CD4-positive, alpha-beta T cell treated with Interleukin-17A for 1 hour (primary cell): Measurements from ENCODE around the gene PPP2R3B.

ENCODE experiments used
- DNase-seq: peaks from one replicate; pipeline ENCODE4 v3.0.0-alpha.2; 2020

PPP2R3B gene

GRCh38 chrX:369563-370101 is 17.1 kb downstream of the PPP2R3B start:
- DNase-seq: no peak

DNA sequence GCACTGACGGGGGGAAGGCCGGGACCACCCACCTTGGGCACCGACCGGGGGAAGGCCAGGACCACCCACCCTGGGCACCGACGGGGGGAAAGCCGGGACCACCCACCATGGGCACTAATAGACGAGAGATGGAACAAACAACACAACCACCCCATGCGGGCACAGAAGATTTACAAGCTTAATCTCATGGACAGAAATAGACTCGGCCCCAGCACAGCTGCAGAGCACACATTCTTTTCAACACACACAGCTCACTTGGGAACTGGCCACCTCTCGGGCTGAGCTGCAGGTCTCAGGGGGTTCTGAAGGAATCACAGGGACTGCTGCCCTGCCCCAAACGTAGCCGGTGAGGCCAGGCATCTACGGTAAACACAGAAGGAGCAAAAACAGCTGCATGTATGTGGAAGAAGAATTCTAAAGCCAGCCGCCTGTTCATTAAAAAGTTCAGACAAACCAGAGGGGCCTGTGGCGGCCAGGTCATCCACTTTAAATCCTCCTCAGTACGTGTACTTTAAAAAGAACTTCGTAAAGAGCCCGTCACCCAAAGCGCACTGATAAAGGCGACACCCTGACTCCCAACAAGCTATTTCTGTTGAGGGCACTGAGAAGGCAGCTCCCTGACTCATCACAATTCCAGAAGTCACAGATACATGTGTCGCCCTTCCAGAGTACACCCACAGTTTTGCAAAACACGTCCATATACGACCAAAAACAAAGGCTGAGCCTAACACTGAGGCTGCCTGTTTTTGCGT is 17.7 kb downstream of the PPP2R3B start:
- DNase-seq: no peak

DNA sequence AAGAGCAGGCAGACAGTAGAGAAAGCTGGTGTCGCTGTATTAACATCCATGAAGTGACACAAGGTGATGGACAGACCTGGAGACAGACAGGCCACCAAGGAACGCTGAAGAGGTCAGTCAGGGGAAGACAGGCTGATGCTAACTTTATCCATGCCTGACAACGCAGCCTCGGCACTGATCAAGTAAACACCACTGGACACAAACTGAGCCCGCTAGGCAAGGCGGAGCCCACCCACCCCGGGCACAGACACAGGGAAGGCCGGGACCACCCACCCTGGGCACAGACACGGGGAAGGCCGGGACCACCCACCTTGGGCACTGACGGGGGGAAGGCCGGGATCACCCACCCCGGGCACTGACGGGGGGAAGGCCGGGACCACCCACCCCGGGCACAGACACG is 18.8 kb downstream of the PPP2R3B start:
- DNase-seq: no peak

DNA sequence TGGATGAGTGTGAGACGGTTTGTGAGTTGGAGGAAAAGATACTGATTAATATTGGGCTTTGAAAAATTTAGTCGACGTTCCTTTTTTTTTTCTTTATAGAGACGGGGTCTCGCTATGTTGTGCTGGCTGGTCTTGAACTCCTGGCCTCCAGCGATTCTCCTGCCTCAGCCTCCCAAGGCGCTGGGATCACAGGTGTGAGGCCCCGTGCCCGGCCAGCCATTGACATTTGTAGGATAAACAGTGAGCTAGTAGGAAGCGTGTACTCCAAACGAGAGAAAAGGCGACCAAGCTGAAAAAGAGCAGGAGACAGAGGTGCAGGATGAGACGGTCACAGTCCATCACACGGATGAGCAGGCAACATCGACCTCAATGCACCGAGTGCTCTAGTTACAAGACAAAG is 19.4 kb downstream of the PPP2R3B start:
- DNase-seq: no peak

DNA sequence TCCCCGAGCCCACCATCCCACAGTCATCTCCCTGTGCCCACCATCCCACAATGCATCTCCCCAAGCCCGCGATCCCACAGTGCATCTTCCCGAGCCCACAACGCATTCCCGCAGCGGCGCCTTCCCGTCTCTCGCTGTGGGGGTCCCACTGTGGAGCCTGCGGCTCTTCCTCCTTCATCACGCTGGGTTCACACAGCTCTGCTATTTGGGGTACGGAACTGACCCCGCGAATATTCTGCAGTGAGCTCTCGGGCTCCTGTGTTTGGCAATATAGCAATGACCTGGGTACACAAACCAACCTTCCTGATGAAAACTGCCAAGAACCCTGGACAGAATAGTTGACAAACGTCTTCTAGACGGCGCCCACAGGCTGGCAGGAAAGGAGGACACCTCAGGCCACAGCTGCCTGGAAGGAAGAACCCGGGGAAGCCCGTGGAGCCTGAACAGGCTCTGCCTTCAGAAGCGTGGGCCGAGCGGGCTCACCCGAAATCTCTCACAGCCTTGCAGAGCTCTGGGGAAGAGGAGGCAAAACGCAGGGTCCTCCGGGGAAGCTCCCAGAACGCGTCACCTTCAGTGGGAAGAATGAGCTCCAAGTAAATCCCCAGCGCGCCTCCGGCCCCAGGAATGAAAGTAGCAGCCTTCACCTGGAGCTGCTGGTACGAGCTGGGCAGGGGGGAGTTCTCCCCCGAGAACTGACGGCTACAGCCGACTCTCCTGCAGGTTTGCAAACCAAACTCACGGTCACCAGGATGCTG is 22.9 kb downstream of the PPP2R3B start:
- no peak for DNase-seq

GRCh38 chrX:362937-363620 is 23.6 kb downstream of the PPP2R3B start:
- DNase-seq: no peak

- DNase-seq: no peak
Observed at GRCh38 chrX:362351-362750, 24.4 kb downstream of the PPP2R3B start.

DNA sequence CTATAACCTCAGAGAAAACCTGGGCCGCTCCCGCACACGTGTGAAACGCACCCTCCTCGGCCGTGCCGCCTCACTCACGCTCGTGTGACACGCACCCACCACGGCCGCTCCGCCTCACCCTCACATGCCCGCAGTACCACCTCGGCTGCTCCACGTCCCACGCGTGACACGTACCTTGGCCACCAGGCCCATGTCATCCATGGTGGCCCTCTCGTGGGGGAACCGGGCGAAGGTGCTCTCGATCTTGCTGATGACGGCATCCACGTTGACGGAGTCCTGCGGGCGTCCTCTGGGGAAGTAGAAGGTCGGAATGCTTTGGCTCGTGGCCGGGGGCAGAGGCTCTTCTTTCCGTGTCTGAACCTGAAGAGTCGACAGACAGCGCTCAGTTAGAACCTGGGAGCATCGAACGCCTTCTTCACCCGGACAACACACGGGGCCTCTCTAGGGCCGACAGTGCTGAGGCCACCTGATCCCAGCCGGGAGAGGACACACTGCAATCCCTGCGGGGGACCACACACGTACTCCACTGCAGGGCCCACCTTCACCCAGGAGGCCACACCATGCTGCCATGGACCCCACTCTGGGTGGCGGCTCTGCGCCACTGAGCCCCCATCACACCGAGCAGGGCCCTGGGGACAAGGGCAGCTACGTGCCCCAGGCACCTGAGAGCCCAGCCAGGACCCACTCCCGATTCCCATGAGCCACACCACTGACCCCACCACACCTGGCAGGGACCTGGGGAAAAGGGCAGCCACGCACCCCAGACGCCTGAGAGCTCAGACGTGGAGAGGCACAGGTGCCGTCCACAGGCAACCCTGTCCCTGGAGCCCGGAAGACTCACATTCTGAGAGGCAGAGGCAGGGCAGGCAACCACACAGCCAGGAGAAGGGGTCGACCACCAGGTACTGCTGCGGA is 25.2 kb downstream of the PPP2R3B start:
- DNase-seq: no peak

GRCh38 chrX:360496-361150 is 26.1 kb downstream of the PPP2R3B start:
- DNase-seq: no peak

GRCh38 chrX:358651-359143 is 28.0 kb downstream of the PPP2R3B start:
- DNase-seq: no peak

- DNase-seq: peak; percentile 68
Observed at GRCh38 chrX:357693-358471, 28.8 kb downstream of the PPP2R3B start.

DNA sequence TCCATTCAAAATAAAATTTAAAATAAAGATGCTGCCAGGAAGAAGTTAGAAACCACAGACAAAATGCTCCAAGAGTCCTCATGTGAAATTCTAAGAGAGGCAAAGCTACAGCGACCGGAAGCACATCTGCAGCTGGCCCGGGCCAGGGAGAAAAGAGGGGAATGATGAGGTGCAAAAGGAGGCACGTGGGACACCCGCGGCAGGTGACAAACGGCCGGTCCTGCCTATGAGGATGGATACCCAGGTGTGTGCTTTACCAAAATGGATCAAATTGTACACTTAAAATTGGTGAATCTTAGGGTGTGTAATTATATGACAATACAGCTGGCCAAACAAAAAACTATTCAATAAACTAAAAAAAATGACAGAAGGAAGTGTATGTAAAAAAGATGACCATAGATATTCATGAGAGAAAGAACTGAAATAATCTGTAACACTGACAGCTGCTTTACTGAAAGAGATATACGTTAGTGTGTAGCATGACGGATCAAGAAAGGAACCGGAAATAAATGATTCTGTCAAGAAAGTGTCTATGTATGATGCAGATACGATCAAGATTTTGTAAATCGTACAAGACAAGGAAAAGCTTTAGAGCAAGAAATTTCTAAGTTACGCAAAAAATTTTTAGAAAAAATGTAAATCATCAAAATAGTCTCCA is 29.5 kb downstream of the PPP2R3B start:
- no peak for DNase-seq

DNA sequence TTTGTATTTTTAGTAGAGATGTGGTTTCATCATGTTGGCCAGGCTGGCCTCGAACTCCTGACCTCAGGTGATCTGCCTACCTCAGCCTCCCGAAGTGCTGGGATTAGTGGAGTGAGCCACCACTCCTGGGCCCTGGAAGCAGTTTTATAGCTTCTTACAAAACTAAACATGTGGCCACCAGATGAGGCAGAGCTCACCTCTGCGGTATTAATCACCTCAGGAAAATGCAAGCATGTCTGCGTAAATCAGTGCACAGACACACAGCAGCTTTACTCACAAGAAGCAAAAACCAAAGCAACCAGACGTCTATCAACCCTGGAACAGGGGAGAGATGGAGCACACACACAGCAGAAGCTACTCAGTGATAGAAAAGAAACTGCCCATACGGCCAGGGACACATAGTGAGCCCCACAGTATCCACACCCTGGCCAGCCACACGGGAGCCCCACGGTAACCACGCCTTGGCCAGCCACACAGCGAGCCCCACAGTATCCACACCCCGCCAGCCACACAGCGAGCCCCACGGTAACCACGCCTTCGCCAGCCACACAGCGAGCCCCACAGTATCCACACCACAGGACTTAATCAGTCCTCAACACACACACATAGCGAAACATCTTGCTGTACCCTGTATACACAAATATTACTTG is 30.2 kb downstream of the PPP2R3B start:
- no peak for DNase-seq

GRCh38 chrX:355329-356050 is 31.2 kb downstream of the PPP2R3B start:
- no peak for DNase-seq

GRCh38 chrX:353566-354535 is 32.9 kb downstream of the PPP2R3B start:
- no peak for DNase-seq

- DNase-seq: no peak
Observed at GRCh38 chrX:352582-353314, 34.0 kb downstream of the PPP2R3B start.

DNA sequence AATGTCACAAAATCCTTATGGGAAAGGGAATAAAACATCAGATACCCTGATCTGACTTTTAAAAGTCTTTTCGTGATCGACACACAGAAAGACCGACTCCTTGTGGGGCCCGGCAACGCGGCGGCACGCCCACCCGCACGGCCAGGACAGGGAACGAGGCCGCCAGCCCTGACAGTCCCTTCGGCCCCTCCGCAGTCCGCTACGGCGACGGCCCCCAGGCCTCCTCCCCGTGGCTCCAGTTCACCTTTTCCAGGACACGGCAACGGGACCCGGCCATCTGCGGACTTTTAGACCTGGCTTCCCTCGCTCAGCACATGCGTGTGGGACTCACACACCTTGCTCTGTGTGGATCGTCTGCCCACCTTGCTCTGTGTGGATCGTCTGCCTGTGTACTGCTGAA is 34.5 kb downstream of the PPP2R3B start:
- DNase-seq: no peak
